CD4-positive, alpha-beta T cell (primary cell): ENCODE measurements around the gene RIPOR2. TPM values are rescaled to one million over a fixed set of nuclear protein-coding genes. Genes with fewer than 3 reads are reported as not detected.

ENCODE experiments used
- ATAC-seq: fragments of 200-7000 bp; cut with Tn5 transposase; one replicate; pipeline ENCODE4 v1.10.0; 2022; ENCODE audit warnings: mild to moderate bottlenecking; ENCODE audit not compliant: poor library complexity
- CTCF ChIA-PET: fragments of 350-600 bp; sonication (Branson Sonifier 250); formaldehyde crosslinking; loops from one replicate; lab custom pipeline; 2021; ENCODE audit warnings: antibody characterized with exemption, inconsistent platforms; lab: Charles Lee
- POLR2A ChIA-PET: fragments of 350-600 bp; sonication (Branson Sonifier 250); formaldehyde crosslinking; loops from one replicate; lab custom pipeline; 2021; ENCODE audit warnings: antibody characterized with exemption, inconsistent platforms; lab: Charles Lee
- DNase-seq, 14 experiments: peaks; one replicate each; pipeline ENCODE4 v3.0.0-alpha.2; 2013 to 2020; ENCODE audit warnings: mixed read lengths in 2 of 14
- H3K27ac ChIP-seq, 2 donors: one replicate each; pipeline versions ENCODE4 v1.5.1 to v1.7.0; 2013; ENCODE audit warnings: low read length in 2 of 2, low read depth in 1 of 2, mild to moderate bottlenecking in 1 of 2
- H3K27me3 ChIP-seq, 2 experiments: 1 replicate in 1 of 2; 2 replicates in 1 of 2; pipeline versions ENCODE4 v1.6.1 to v1.7.0; 2013; ENCODE audit warnings: low read length in 2 of 2, control low read depth in 1 of 2, mild to moderate bottlenecking in 1 of 2, moderate library complexity in 1 of 2; ENCODE audit not compliant: insufficient read depth in 2 of 2, control insufficient read depth in 1 of 2
- H3K36me3 ChIP-seq: one replicate; pipeline ENCODE4 v1.6.1; 2013; ENCODE audit warnings: low read length, control low read depth; ENCODE audit not compliant: insufficient read depth
- H3K4me1 ChIP-seq: one replicate; pipeline ENCODE4 v1.6.1; 2013; ENCODE audit warnings: low read length, control low read depth; ENCODE audit not compliant: insufficient read depth
- H3K4me3 ChIP-seq: one replicate; pipeline ENCODE4 v1.5.1; 2013; ENCODE audit warnings: mild to moderate bottlenecking, low read length, moderate library complexity
- H3K9me3 ChIP-seq, 2 experiments: 1 replicate in 1 of 2; 2 replicates in 1 of 2; pipeline versions ENCODE4 v1.6.1 to v1.7.0; 2013; ENCODE audit warnings: low read length in 2 of 2, mild to moderate bottlenecking in 2 of 2, control low read depth in 1 of 2, moderate library complexity in 1 of 2; ENCODE audit not compliant: control insufficient read depth in 1 of 2, insufficient read depth in 1 of 2
- H3K27ac Mint-ChIP-seq: one replicate; pipeline ENCODE4 v1.8.0; 2020; ENCODE audit warnings: mixed read lengths
- H3K27me3 Mint-ChIP-seq: one replicate; pipeline ENCODE4 v1.8.0; 2021; ENCODE audit warnings: mixed read lengths
- H3K36me3 Mint-ChIP-seq: one replicate; pipeline ENCODE4 v1.8.0; 2021; ENCODE audit warnings: low read depth, mixed read lengths
- H3K4me1 Mint-ChIP-seq: one replicate; pipeline ENCODE4 v1.8.0; 2021; ENCODE audit warnings: low read depth, mixed read lengths
- H3K4me3 Mint-ChIP-seq: one replicate; pipeline ENCODE4 v1.8.0; 2020; ENCODE audit warnings: mild to moderate bottlenecking, mixed read lengths
- H3K9me3 Mint-ChIP-seq: one replicate; pipeline ENCODE4 v1.8.0; 2020; ENCODE audit warnings: mixed read lengths
- intact Hi-C, 2 experiments: fragments of 100-400 bp; cut with DNase I in 1 of 2; cut with micrococcal nuclease in 1 of 2; formaldehyde crosslinking; loops; one replicate each; pipeline versions ENCODE4 v1.15.1 to v1.9.0; 2023 to 2025; cut with DNase I, micrococcal nuclease
- total RNA-seq, 174 experiments: library from RNA in 2 of 174; stranded (reverse) in 2 of 174; gene quantifications; one replicate each; pipeline ENCODE4 v1.2.3 and lab custom pipeline; 2021 to 2026
- TF ChIP-seq, protein P1 (sequence below): fragments of 200-600 bp; IDR thresholded peaks from one replicate; pipeline ENCODE4 v1.8.0; 2022; ENCODE audit warnings: antibody characterized with exemption, mild to moderate bottlenecking

Gene RIPOR2
- total RNA-seq, 2 experiments from 2014 or later: 123 to 129 TPM

- TF ChIP-seq, protein P1, sequence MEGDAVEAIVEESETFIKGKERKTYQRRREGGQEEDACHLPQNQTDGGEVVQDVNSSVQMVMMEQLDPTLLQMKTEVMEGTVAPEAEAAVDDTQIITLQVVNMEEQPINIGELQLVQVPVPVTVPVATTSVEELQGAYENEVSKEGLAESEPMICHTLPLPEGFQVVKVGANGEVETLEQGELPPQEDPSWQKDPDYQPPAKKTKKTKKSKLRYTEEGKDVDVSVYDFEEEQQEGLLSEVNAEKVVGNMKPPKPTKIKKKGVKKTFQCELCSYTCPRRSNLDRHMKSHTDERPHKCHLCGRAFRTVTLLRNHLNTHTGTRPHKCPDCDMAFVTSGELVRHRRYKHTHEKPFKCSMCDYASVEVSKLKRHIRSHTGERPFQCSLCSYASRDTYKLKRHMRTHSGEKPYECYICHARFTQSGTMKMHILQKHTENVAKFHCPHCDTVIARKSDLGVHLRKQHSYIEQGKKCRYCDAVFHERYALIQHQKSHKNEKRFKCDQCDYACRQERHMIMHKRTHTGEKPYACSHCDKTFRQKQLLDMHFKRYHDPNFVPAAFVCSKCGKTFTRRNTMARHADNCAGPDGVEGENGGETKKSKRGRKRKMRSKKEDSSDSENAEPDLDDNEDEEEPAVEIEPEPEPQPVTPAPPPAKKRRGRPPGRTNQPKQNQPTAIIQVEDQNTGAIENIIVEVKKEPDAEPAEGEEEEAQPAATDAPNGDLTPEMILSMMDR: no peak
- Mint-ChIP-seq H3K9me3 (no peaks in the 10 kb centered on the region), H3K27me3 (no peaks in the 10 kb centered on the region), H3K36me3 (peaks cover 98% of the 10 kb centered on the region), H3K4me3 (peak overlapping the region; percentile 95), H3K4me1 (peaks cover 99% of the 10 kb centered on the region), H3K27ac (peak overlapping the region; percentile 97)
- intact Hi-C loops: loop anchor here (1.0 to 10.0 kb wide), 6 partner anchors 17 to 165 kb away; partner anchors contain the start of gene RIPOR2 (in 1 of the 2)
- H3K4me3 ChIP-seq: peak overlapping the region; percentile 55
- CTCF ChIA-PET: interaction anchor here (0.7 to 6.3 kb wide), 17 partner anchors 8 to 108 kb away, joined by 3 to 65 read pairs (median 5); partner anchors contain the start of gene RIPOR2
- H3K4me1 ChIP-seq: peaks cover 91% of the 10 kb centered on the region
- H3K36me3 ChIP-seq: peaks cover 90% of the 10 kb centered on the region
- ATAC-seq (peak; percentile 31), DNase-seq (peak in 4 of 14 experiments; percentile 20 to 45 (median 34))
- H3K27me3 ChIP-seq: no peaks in the 10 kb centered on the region
- H3K27ac ChIP-seq: peak overlapping the region; percentile 73 to 88
- H3K9me3 ChIP-seq: no peaks in the 10 kb centered on the region
- POLR2A ChIA-PET: interaction anchor here (0.7 to 7.3 kb wide), 19 partner anchors 10 to 117 kb away, joined by 3 to 172 read pairs (median 7); partner anchors contain the start of gene RIPOR2
Observed at GRCh38 chr6:24909241-24910216, 26.2 kb downstream of the RIPOR2 start.

- TF ChIP-seq, protein P1: no peak
- Histone ChIP-seq H3K27me3 (no peaks in the 10 kb centered on the region), H3K27ac (peak overlapping the region; percentile 73 to 88), H3K4me3 (peak overlapping the region; percentile 55), H3K36me3 (peaks cover 90% of the 10 kb centered on the region), H3K4me1 (peaks cover 90% of the 10 kb centered on the region), H3K9me3 (no peaks in the 10 kb centered on the region)
- Mint-ChIP-seq H3K9me3 (no peaks in the 10 kb centered on the region), H3K36me3 (peaks cover 99% of the 10 kb centered on the region), H3K27me3 (no peaks in the 10 kb centered on the region), H3K27ac (peak overlapping the region; percentile 97), H3K4me1 (peaks cover 99% of the 10 kb centered on the region), H3K4me3 (peak overlapping the region; percentile 95)
- ChIA-PET POLR2A (interaction anchor here (0.9 to 7.3 kb wide), 15 partner anchors 9 to 118 kb away, joined by 3 to 172 read pairs (median 20); partner anchors contain the start of gene RIPOR2), CTCF (interaction anchor here (0.8 to 6.3 kb wide), 11 partner anchors 8 to 109 kb away, joined by 3 to 65 read pairs (median 9); partner anchors contain the start of gene RIPOR2)
- DNase-seq (no peak), ATAC-seq (no peak)
- intact Hi-C loops: loop anchor here (1.0 to 5.0 kb wide), 2 partner anchors 8 to 46 kb away; no protein-coding TSS in a partner anchor
Observed at GRCh38 chr6:24908650-24909035, 27.1 kb downstream of the RIPOR2 start.

GRCh38 chr6:24907919-24908649, 27.7 kb downstream of the RIPOR2 start:
- no peaks in the 10 kb centered on the region for H3K27me3 ChIP-seq
- H3K4me1 ChIP-seq: peaks cover 86% of the 10 kb centered on the region
- peak overlapping the region; percentile 73 to 88 for H3K27ac ChIP-seq
- POLR2A ChIA-PET: interaction anchor here (2.7 to 7.3 kb wide), 11 partner anchors 8 to 109 kb away, joined by 6 to 172 read pairs (median 29); partner anchors contain the start of gene RIPOR2
- DNase-seq: no peak
- no peaks in the 10 kb centered on the region for H3K27me3 Mint-ChIP-seq
- CTCF ChIA-PET: interaction anchor here (1.7 to 6.3 kb wide), 5 partner anchors 17 to 83 kb away, joined by 5 to 65 read pairs (median 28); partner anchors contain the start of gene RIPOR2
- H3K4me3 ChIP-seq: peak overlapping the region; percentile 6
- H3K4me1 Mint-ChIP-seq: peaks cover 97% of the 10 kb centered on the region
- no peak for ATAC-seq
- intact Hi-C loops: loop anchor here (1.0 to 5.0 kb wide), 2 partner anchors 8 to 46 kb away; no protein-coding TSS in a partner anchor
- peaks cover 99% of the 10 kb centered on the region for H3K36me3 Mint-ChIP-seq
- H3K9me3 Mint-ChIP-seq: no peaks in the 10 kb centered on the region
- no peaks in the 10 kb centered on the region for H3K9me3 ChIP-seq
- TF ChIP-seq, protein P1: no peak
- peak overlapping the region; percentile 97 for H3K27ac Mint-ChIP-seq
- peaks cover 90% of the 10 kb centered on the region for H3K36me3 ChIP-seq
- H3K4me3 Mint-ChIP-seq: peak overlapping the region; percentile 95
